BLaER1 treated with 17β-estradiol and CSF1 and Interleukin-3, amounts not matched to agents 10 nM and 100 nM (cell line): Measurements from ENCODE around the gene HOXB4.

Experiments used
- H3K27ac ChIP-seq, 11 experiments: shearing (Covaris generic); formaldehyde crosslinking; 2 replicates each; pipeline ENCODE4 v1.8.1; 2022
- H3K27me3 ChIP-seq, 11 experiments: shearing (Covaris generic); formaldehyde crosslinking; 2 replicates each; pipeline ENCODE4 v1.8.1; 2022
- H3K36me3 ChIP-seq, 11 experiments: shearing (Covaris generic); formaldehyde crosslinking; 2 replicates each; pipeline ENCODE4 v1.8.1; 2022
- H3K4me1 ChIP-seq, 10 experiments: shearing (Covaris generic); formaldehyde crosslinking; 2 replicates each; pipeline ENCODE4 v1.8.1; 2022
- H3K4me2 ChIP-seq, 11 experiments: shearing (Covaris generic); formaldehyde crosslinking; 2 replicates each; pipeline ENCODE4 v1.8.1; 2022
- H3K4me3 ChIP-seq, 10 experiments: shearing (Covaris generic); formaldehyde crosslinking; 2 replicates each; pipeline ENCODE4 v1.8.1; 2022
- H3K9ac ChIP-seq, 11 experiments: shearing (Covaris generic); formaldehyde crosslinking; 2 replicates each; pipeline ENCODE4 v1.8.1; 2022
- H3K9me3 ChIP-seq, 11 experiments: shearing (Covaris generic); formaldehyde crosslinking; replicated peaks in 1 of 11; 2 replicates each; pipeline ENCODE4 v1.8.1; 2022
- H4K20me1 ChIP-seq, 11 experiments: shearing (Covaris generic); formaldehyde crosslinking; 2 replicates each; pipeline ENCODE4 v1.8.1; 2022
- Cebpa-rat ChIP-seq, 11 experiments: shearing (Covaris generic); IDR thresholded peaks; 2 replicates each; pipeline ENCODE4 v1.8.1; 2022

Gene HOXB4

DNA sequence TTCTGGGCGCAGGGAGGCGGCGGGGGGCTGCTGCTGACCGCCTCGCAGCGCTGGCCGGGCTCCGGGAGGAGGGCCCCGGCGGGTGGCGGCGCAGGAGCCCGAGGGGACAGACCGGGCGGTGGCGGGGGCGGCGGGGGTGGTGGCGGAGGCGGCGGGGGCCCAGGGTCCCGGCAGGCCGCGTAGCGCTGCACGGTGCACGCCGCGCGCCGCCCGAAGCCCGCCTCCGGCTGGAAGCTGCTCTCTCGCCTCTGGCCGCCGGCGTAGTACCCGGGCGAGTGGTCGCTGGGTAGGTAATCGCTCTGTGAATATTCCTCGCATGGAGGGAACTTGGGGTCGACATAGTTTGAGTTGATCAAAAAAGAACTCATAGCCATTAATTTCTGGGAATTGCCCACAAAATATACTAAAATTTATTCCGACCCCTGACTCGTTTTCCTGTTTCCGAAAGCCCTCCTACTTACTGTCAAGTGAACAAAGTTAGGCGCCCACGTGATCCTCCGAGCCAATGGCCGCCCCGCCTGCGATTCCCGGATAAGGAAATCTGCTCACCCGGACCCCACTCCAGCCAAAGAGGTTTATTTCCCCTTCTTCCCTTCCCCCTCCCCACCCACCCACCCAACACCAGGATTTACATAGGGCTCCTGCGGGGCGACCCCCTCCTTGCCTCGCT, at the start of gene HOXB4:
HOXB4 (minus strand) TSS at position 405 of the 670 bp plus-strand sequence; CDS start at position 374, 31 bp downstream.
- Histone ChIP-seq H3K27me3 (peaks cover 100% of the 10 kb centered on the region in 11 experiments), H3K9ac (no peak within 1 kb of the TSS)

DNA sequence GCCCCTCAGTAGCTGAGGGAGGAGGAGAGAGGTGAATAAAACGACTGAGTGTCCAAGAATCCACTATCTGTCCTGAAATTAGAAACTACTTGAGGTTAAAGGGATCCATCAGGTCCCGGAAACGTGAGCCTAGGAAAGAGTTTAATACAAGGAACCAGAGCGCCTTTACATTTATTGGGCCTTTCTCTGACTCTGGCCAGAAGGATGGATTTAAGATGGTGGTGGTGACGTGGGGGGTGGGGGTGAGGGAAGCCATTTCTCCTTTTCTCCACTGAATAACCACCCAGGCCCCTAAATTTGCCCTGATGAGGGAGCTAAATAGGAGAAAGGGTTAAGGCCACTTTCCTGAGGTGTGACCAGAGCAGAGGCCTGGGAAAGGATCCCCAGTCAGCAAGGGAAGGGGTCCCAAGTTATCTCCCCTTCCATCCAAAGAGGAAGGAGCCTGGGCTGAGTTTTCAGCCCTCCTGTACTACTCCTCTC, 49.0 kb upstream of the HOXB4 start:
- Histone ChIP-seq H3K4me1 (peaks cover 9 to 18% (median 14%) of the 10 kb centered on the region in 10 experiments; a peak in 13 of 20 replicates), H3K4me3 (no peak overlapping the region), H3K9ac (no peak overlapping the region), H3K36me3 (no peaks in the 10 kb centered on the region), H3K27me3 (peaks cover 100% of the 10 kb centered on the region in 11 experiments), H3K27ac (no peak overlapping the region), H3K4me2 (no peak overlapping the region), H3K9me3 (no peaks in the 10 kb centered on the region), H4K20me1 (peaks cover 0 to 98% (median 93%) of the 10 kb centered on the region in 11 experiments; a peak in 18 of 22 replicates)
- no peak for TF ChIP-seq Cebpa-rat (IDR thresholded peaks at IDR 0.05)

More for the DNA sequence above, at the start of gene HOXB4:
- peaks cover 0 to 90% (median 72%) of the 10 kb centered on the region in 11 experiments; a peak in 17 of 22 replicates for H4K20me1 ChIP-seq
- TF ChIP-seq Cebpa-rat (IDR thresholded peaks at IDR 0.05) = no peak
- peaks cover 0 to 9% (median 0%) of the 10 kb centered on the region in 11 experiments; a peak in 2 of 22 replicates for H3K9me3 ChIP-seq
- H3K4me2 ChIP-seq = no peak within 1 kb of the TSS
- peaks cover 0 to 9% (median 2%) of the 10 kb centered on the region in 10 experiments; a peak in 5 of 20 replicates for H3K4me1 ChIP-seq
- H3K27ac ChIP-seq = no peak within 1 kb of the TSS
- H3K36me3 ChIP-seq = no peaks in the 10 kb centered on the region
- no peak within 1 kb of the TSS for H3K4me3 ChIP-seq

DNA sequence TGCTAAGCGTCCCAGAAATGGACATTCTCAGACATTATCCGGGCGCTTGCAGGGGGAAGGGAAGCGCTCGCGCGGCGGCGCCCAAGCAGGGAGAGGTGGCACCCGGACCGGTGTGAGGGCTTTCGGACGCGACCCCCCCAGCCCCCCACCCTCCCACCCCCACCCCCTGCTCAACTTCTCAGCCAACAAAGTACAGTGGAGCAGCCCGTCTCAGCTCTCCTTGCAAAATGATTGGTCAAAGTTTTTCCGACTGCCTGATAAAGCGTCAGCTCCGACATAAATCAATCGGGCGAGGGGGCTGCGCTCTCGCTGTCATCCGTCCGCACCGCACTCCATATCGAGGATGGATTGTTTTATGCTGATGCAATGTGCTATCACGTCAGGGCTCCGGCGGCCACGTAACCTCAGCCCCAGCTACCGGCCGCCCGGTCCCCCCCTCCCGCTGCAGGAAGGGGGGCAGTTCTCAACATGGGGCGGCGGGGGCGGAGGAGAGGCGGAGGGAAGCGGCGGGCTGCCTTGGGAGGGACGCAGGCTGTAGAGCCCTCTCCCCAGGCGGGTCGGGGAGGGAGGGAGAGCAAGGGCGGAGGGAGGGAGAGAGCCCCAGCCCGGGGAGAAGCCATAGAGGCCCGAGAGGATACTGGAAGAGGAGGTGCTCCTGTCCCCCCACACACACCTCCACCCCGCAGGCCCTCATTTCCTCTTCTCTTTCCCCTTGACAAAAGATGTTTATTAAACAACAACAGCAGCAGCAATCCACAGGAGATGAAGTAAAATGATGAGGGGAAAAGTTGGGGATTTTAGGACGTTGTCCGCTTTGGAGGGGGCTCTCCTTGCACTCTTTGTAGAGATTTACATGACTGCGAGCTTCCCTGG, 48.3 kb upstream of the HOXB4 start, which contains the start of gene HOXB9:
HOXB9 (minus strand) TSS at position 114 of the 873 bp plus-strand sequence; CDS start at position 25, 89 bp downstream.
- peaks cover 9 to 18% (median 14%) of the 10 kb centered on the region in 10 experiments; a peak in 13 of 20 replicates for H3K4me1 ChIP-seq
- peaks cover 100% of the 10 kb centered on the region in 11 experiments for H3K27me3 ChIP-seq
- H3K9me3 ChIP-seq = no peaks in the 10 kb centered on the region
- no peak for TF ChIP-seq Cebpa-rat (IDR thresholded peaks at IDR 0.05)
- peaks cover 0 to 98% (median 93%) of the 10 kb centered on the region in 11 experiments; a peak in 18 of 22 replicates for H4K20me1 ChIP-seq
- peak within 1 kb of the TSS in 2 of 11 experiments; percentile 13 to 15; a peak in 1 of 22 replicates for H3K9ac ChIP-seq
- H3K4me2 ChIP-seq = peak within 1 kb of the TSS; percentile 32 to 100 (median 66)
- H3K4me3 ChIP-seq = peak within 1 kb of the TSS; percentile 1 to 58 (median 46); a peak in 16 of 20 replicates
- H3K36me3 ChIP-seq = no peaks in the 10 kb centered on the region
- H3K27ac ChIP-seq = no peak within 1 kb of the TSS

DNA sequence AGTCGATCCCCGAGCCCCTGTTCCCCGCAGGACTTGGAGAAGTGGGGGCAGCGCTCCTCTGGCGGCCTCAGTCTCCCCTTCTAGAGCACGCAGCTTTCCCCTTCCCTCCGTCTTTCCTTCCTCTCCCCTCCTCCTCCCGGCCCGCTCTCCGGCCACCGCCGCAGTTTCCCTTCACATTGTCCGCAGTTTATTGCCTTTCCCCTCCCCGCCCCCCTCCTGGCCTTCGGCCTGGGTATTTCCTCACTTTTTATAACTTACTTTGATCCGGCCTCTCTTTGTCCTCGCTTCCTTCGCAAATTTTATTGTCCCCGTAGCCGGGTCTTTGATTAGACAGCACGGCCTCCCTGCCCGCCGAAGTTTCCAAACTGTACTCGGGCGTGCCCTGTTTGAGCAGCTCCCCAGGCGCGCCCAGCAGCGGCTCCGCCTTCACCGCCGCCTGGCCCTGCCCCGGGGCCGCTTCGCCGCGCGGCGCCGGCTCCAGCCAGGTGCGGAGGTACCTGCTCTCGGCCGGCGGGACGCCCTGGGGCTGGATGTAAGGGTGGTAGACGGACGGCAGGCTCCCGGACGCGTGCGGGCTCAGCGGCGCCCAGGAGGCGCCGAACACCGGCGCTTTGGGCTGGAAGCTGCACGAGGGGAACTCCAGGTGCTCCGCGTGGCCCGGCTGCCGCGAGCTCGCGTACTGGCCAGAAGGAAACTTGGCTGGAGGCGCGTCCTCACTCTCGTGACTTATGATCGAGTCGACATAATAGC, 47.5 kb upstream of the HOXB4 start:
- Histone ChIP-seq H4K20me1 (peaks cover 0 to 96% (median 92%) of the 10 kb centered on the region in 11 experiments; a peak in 18 of 22 replicates), H3K4me1 (peaks cover 9 to 18% (median 14%) of the 10 kb centered on the region in 10 experiments; a peak in 13 of 20 replicates), H3K9ac (peak overlapping the region in 2 of 11 experiments; percentile 13 to 15; a peak in 1 of 22 replicates), H3K4me3 (peak overlapping the region; percentile 1 to 58 (median 46); a peak in 16 of 20 replicates), H3K36me3 (no peaks in the 10 kb centered on the region), H3K9me3 (no peaks in the 10 kb centered on the region), H3K27ac (no peak overlapping the region), H3K4me2 (peak overlapping the region; percentile 32 to 100 (median 66)), H3K27me3 (peaks cover 100% of the 10 kb centered on the region in 11 experiments)
- no peak for TF ChIP-seq Cebpa-rat (IDR thresholded peaks at IDR 0.05)

DNA sequence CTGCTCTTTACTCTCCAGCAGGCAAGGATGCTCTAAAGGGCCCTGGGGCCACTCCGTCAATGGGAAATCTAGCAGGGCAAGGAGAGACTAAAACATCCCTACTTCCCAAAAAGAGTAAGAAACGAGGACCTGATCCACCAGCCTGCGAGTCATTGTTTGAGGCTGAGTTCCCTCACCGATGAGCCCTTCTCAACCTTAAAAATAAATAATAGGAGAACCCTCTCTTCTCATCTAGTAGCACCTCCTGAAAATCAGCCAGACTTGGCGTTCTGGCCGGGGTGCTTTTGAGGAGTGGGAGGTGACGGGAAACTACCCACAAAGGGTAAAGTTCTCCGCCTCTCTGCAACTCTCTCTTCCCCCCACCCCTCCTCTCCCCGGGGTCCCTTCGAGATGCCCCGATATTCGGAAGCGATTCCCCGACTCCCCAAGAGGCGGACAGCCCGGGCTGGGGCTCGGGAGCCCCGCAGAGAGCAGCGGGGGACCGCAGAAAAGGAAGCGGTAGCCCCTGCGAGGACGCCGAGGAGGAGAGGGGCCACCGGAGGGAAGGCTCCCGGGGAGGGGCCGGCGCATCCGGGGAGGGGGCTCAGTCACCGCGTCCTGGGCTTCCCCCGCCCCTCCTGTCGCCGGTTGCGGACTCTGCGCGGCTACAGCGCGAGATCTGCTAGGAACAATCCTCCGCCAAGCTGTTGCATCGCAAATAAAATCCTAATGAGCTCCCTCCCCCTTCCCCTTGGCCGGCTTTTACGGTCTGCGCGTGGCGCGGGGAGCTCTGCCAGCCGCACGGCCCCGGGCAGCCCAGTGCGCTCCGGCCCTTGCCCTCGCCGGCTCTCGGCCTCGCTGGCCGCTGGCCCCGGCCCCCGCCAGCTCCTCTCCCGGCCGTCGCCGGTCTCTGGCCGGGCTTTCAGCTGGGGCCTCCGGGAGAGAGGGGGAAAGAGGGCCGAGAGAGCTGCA, 46.7 kb upstream of the HOXB4 start:
- Histone ChIP-seq H3K27ac (no peak overlapping the region), H3K36me3 (no peaks in the 10 kb centered on the region), H3K4me2 (peak overlapping the region; percentile 32 to 100 (median 66)), H3K4me3 (peak overlapping the region; percentile 1 to 58 (median 46); a peak in 15 of 20 replicates), H4K20me1 (peaks cover 0 to 98% (median 92%) of the 10 kb centered on the region in 11 experiments; a peak in 18 of 22 replicates), H3K9ac (peak overlapping the region in 1 of 11 experiments; percentile 15; a peak in 1 of 22 replicates), H3K4me1 (peaks cover 9 to 18% (median 14%) of the 10 kb centered on the region in 10 experiments; a peak in 13 of 20 replicates), H3K27me3 (peaks cover 100% of the 10 kb centered on the region in 11 experiments), H3K9me3 (no peaks in the 10 kb centered on the region)
- no peak for TF ChIP-seq Cebpa-rat (IDR thresholded peaks at IDR 0.05)

DNA sequence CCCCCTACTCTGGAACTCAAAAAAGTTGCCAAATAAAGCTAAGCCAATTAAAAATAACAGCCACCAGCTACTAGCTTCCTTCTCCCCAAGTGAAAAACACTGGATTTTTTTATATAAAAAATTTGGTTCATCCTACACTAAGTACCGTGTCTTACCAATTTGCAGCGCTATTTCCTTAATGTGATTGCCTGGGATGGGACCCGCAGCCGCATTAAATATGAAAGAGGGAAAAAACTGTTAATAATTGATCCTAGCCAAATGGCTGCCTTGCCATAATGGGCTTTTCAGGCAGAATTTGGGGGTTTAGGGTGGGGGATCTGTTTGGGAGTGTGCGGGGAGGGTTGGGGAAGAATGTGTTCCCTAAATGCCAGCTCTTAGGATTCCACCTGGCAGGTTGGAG, 46.0 kb upstream of the HOXB4 start:
- no peak overlapping the region for H3K27ac ChIP-seq
- no peak overlapping the region for H3K9ac ChIP-seq
- peaks cover 0 to 98% (median 93%) of the 10 kb centered on the region in 11 experiments; a peak in 18 of 22 replicates for H4K20me1 ChIP-seq
- peaks cover 100% of the 10 kb centered on the region in 11 experiments for H3K27me3 ChIP-seq
- H3K4me2 ChIP-seq = no peak overlapping the region
- H3K36me3 ChIP-seq = no peaks in the 10 kb centered on the region
- no peaks in the 10 kb centered on the region for H3K9me3 ChIP-seq
- TF ChIP-seq Cebpa-rat (IDR thresholded peaks at IDR 0.05) = no peak
- peaks cover 9 to 18% (median 14%) of the 10 kb centered on the region in 10 experiments; a peak in 13 of 20 replicates for H3K4me1 ChIP-seq
- H3K4me3 ChIP-seq = no peak overlapping the region

DNA sequence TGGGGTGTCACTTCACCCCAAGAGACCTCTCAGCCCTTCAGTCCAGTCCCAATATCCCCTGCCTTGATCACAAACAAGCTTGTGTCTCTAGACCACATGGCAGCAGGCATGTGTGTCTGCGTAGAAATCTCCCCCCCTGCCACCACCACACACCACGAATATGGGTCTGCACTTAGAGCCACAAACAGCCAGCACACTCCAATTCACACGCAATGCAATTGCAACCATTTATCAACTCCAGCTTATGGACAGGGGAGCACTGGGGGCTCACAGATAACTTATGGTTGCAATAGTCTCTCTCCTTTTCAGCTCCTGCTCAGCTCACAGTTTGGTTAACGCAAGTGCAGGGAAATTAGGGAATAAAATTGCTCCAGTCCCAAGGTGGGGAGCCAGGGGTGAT, 45.4 kb upstream of the HOXB4 start:
- peaks cover 100% of the 10 kb centered on the region in 11 experiments for H3K27me3 ChIP-seq
- TF ChIP-seq Cebpa-rat (IDR thresholded peaks at IDR 0.05) = no peak
- no peak overlapping the region for H3K9ac ChIP-seq
- peaks cover 0 to 98% (median 92%) of the 10 kb centered on the region in 11 experiments; a peak in 18 of 22 replicates for H4K20me1 ChIP-seq
- no peak overlapping the region for H3K4me3 ChIP-seq
- peaks cover 9 to 18% (median 14%) of the 10 kb centered on the region in 10 experiments; a peak in 13 of 20 replicates for H3K4me1 ChIP-seq
- no peaks in the 10 kb centered on the region for H3K9me3 ChIP-seq
- no peak overlapping the region for H3K27ac ChIP-seq
- no peaks in the 10 kb centered on the region for H3K36me3 ChIP-seq
- no peak overlapping the region for H3K4me2 ChIP-seq
